HepG2 (cell line): ENCODE results near the gene NOXA1. TPM values are rescaled to one million over a fixed set of nuclear protein-coding genes. Genes with fewer than 3 reads are reported as not detected.

ENCODE experiments used
- AHDC1 ChIP-seq: sonication (generic); formaldehyde crosslinking; IDR thresholded peaks from 2 replicates; pipeline ENCODE4 v1.5.1; 2020; ENCODE audit warnings: mild to moderate bottlenecking, missing genetic modification reagents, borderline replicate concordance
- ELF1 ChIP-seq: sonication (generic); formaldehyde crosslinking; IDR thresholded peaks from 2 replicates; pipeline ENCODE4 v1.4.0; 2020; ENCODE audit warnings: missing genetic modification reagents
- FOXA1 ChIP-seq, 2 experiments: fragments of 450-650 bp in 1 of 2; sonication (generic) in 1 of 2; formaldehyde crosslinking in 1 of 2; IDR thresholded peaks; 2 replicates each; pipeline versions ENCODE4 v1.4.0 to v1.6.1; 2016 to 2020; ENCODE audit warnings: missing genetic modification reagents in 1 of 2
- HMGXB3 ChIP-seq: sonication (generic); formaldehyde crosslinking; IDR thresholded peaks from 2 replicates; pipeline ENCODE4 v1.4.0; 2020; ENCODE audit warnings: missing genetic modification reagents, borderline replicate concordance
- ZBTB20 ChIP-seq: sonication (generic); formaldehyde crosslinking; IDR thresholded peaks from 2 replicates; pipeline ENCODE4 v1.8.1; 2023; ENCODE audit warnings: missing genetic modification reagents, low read depth, mild to moderate bottlenecking, borderline replicate concordance
- ZNF562 ChIP-seq: sonication (generic); formaldehyde crosslinking; IDR thresholded peaks from 2 replicates; pipeline ENCODE4 v1.8.0; 2022; ENCODE audit warnings: missing genetic modification reagents, borderline replicate concordance
- polyA plus RNA-seq, 8 experiments: library from polyadenylated mRNA; depleted of rRNA in 3 of 8; stranded (reverse) in 7 of 8; unstranded in 1 of 8; fragments of >200 nt; fragmentation: Illumina TruSeq in 4 of 8; extraction: Trizol in 4 of 8; gene quantifications; 2 replicates each; pipeline versions ENCODE4 v1.2.1 to v1.2.3, GENCODE V29; 2011 to 2016; ENCODE audit warnings: low read depth in 4 of 8, missing spikeins in 1 of 8, mixed read lengths in 1 of 8; ENCODE audit not compliant: insufficient read depth in 1 of 8
- total RNA-seq, 5 experiments: library from RNA; depleted of rRNA; stranded (reverse); fragments of >200 nt; fragmentation: Illumina TruSeq; extraction: Trizol; gene quantifications; 2 replicates each; pipeline ENCODE4 v1.2.3, GENCODE V29; 2016; ENCODE audit warnings: low read depth in 1 of 5
- TF ChIP-seq, protein P1 (sequence below): sonication (generic); formaldehyde crosslinking; IDR thresholded peaks from 2 replicates; pipeline ENCODE4 v1.4.0; 2020; ENCODE audit warnings: mild to moderate bottlenecking, missing genetic modification reagents
- TF ChIP-seq, protein P2 (sequence below): sonication (generic); formaldehyde crosslinking; IDR thresholded peaks from 2 replicates; pipeline ENCODE4 v1.4.0; 2020; ENCODE audit warnings: mild to moderate bottlenecking, missing genetic modification reagents

NOXA1 gene
- total and polyA plus RNA-seq, 2 of the 13 experiments (the other 11 are each of a cell fraction or from before 2014, with no cell fraction given), result 0.78 to 1.2 TPM

DNA sequence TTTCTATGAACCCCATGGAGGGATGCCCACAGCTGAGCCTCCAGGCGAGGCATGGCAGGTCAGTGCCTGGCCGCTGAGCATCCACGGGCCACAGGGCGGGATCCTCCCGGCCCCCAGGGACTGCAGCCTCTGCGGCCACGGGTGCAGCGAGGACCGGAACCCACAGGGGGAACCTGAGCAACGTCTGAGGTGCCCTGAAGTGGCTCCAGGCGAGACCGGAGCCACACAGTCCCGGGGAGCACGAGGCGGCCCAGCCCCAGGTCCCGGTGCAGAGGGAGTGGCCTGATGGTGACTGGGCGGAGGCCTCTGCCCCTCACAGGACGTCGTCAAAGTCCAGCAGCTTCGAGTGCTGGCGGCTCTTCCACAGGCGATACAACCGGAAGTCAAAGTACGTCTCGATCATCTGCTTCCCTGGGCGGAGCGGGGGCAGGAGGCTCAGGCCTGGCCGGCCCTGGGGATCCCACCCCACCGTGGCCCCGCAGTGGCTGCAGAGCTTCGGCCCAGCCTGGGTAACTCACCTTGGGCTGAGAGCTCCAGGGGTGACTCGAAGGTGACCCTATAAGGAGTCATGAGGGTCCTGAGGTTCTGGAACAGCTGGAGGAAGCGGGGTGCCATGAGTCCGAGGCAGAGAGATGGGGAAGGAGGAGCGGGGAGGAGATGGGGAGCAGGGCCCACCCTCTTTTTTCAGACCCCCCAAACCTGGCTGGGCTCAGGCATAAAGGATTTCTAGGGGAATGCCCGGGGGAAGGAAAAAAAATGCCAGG lies 26.1 kb downstream of the NOXA1 start (continued):
- TF ChIP-seq, protein P1, sequence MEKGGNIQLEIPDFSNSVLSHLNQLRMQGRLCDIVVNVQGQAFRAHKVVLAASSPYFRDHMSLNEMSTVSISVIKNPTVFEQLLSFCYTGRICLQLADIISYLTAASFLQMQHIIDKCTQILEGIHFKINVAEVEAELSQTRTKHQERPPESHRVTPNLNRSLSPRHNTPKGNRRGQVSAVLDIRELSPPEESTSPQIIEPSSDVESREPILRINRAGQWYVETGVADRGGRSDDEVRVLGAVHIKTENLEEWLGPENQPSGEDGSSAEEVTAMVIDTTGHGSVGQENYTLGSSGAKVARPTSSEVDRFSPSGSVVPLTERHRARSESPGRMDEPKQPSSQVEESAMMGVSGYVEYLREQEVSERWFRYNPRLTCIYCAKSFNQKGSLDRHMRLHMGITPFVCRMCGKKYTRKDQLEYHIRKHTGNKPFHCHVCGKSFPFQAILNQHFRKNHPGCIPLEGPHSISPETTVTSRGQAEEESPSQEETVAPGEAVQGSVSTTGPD, result no peak
- TF ChIP-seq ZBTB20 (CRISPR knock-in tag) (no peak), ELF1 (CRISPR knock-in tag) (no peak), HMGXB3 (no peak), FOXA1 (IDR thresholded peaks at IDR 0.05) (no peak), FOXA1 (CRISPR knock-in tag; IDR thresholded peaks at IDR 0.05) (no peak), ZNF562 (CRISPR knock-in tag) (no peak), AHDC1 (CRISPR knock-in tag) (no peak)
- TF ChIP-seq, protein P2, sequence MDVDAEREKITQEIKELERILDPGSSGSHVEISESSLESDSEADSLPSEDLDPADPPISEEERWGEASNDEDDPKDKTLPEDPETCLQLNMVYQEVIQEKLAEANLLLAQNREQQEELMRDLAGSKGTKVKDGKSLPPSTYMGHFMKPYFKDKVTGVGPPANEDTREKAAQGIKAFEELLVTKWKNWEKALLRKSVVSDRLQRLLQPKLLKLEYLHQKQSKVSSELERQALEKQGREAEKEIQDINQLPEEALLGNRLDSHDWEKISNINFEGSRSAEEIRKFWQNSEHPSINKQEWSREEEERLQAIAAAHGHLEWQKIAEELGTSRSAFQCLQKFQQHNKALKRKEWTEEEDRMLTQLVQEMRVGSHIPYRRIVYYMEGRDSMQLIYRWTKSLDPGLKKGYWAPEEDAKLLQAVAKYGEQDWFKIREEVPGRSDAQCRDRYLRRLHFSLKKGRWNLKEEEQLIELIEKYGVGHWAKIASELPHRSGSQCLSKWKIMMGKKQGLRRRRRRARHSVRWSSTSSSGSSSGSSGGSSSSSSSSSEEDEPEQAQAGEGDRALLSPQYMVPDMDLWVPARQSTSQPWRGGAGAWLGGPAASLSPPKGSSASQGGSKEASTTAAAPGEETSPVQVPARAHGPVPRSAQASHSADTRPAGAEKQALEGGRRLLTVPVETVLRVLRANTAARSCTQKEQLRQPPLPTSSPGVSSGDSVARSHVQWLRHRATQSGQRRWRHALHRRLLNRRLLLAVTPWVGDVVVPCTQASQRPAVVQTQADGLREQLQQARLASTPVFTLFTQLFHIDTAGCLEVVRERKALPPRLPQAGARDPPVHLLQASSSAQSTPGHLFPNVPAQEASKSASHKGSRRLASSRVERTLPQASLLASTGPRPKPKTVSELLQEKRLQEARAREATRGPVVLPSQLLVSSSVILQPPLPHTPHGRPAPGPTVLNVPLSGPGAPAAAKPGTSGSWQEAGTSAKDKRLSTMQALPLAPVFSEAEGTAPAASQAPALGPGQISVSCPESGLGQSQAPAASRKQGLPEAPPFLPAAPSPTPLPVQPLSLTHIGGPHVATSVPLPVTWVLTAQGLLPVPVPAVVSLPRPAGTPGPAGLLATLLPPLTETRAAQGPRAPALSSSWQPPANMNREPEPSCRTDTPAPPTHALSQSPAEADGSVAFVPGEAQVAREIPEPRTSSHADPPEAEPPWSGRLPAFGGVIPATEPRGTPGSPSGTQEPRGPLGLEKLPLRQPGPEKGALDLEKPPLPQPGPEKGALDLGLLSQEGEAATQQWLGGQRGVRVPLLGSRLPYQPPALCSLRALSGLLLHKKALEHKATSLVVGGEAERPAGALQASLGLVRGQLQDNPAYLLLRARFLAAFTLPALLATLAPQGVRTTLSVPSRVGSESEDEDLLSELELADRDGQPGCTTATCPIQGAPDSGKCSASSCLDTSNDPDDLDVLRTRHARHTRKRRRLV, result no peak
